ENCODE data around the gene RUSC2. TPM values are rescaled to one million over a fixed set of nuclear protein-coding genes. Genes with fewer than 3 reads are reported as not detected.

The RUSC2 gene
- polyA plus RNA-seq, 2 of the 4 experiments (the other 2 are of a cell fraction), result 15.9 to 21.2 TPM

GRCh38 chr9:35481347-35481975 lies 8.4 kb upstream of the RUSC2 start:
- CTCF ChIA-PET, result interaction anchor here (0.6 to 11.8 kb wide), 22 partner anchors 10 to 588 kb away, joined by 3 to 183 read pairs (median 3); partner anchors contain the start of genes ATOSB, CCDC107 and RMRP
- no peak overlapping the region for H3K4me3 ChIP-seq
- H3K9me3 ChIP-seq, result no peaks in the 10 kb centered on the region
- H3K4me1 ChIP-seq, result peaks cover 31% of the 10 kb centered on the region
- FAIRE-seq, result peak; percentile 39
- no peak overlapping the region for H3K4me2 ChIP-seq
- DNase-seq (ENCODE audit: low read depth in 1 of 2, low spot score in 1 of 2), result peak; percentile 74 to 75
- ATAC-seq, result peak; percentile 73 to 80; a peak in 4 of 6 replicates
- 70% methylated on average over 4 of the region's 4 CpGs for WGBS (ENCODE audit: missing lambda C conversion rate)
- H3K27ac ChIP-seq, result peak overlapping the region; percentile 21 to 68
- TF ChIP-seq JUN (IDR thresholded peaks at IDR 0.05), result no peak
- no peak for TF ChIP-seq KDM5A (IDR thresholded peaks at IDR 0.05)
- TF ChIP-seq HOXA7 (CRISPR knock-in tag; IDR thresholded peaks at IDR 0.05), result no peak
- peak; percentile 88 to 95 for TF ChIP-seq RAD21 (conservative IDR thresholded peaks at IDR 0.05 in 1 of 2, IDR thresholded peaks at IDR 0.05 in 1 of 2)
- no peak for TF ChIP-seq HES2 (IDR thresholded peaks at IDR 0.05)
- no peak for TF ChIP-seq USF2 (IDR thresholded peaks at IDR 0.05)
- no peak for TF ChIP-seq PBX3 (IDR thresholded peaks at IDR 0.05)
- TF ChIP-seq EHMT2 (IDR thresholded peaks at IDR 0.05; ENCODE audit: low read depth), result no peak
- TF ChIP-seq MAZ (IDR thresholded peaks at IDR 0.05; ENCODE audit: borderline replicate concordance, low read depth, low read length), result no peak
- no peak for TF ChIP-seq HEYL (CRISPR knock-in tag; IDR thresholded peaks at IDR 0.05)
- no peak for TF ChIP-seq ATOH8 (CRISPR knock-in tag; IDR thresholded peaks at IDR 0.05; ENCODE audit: low read depth)
- TF ChIP-seq ZC3H11A (IDR thresholded peaks at IDR 0.05), result no peak
- TF ChIP-seq NPAS2 (CRISPR knock-in tag; IDR thresholded peaks at IDR 0.05; ENCODE audit: borderline replicate concordance), result no peak
- TF ChIP-seq MAX (IDR thresholded peaks at IDR 0.05), result no peak
- TF ChIP-seq MAFK (IDR thresholded peaks at IDR 0.05; ENCODE audit: partially characterized antibody), result no peak
- peak; percentile 77 for TF ChIP-seq CTCF (IDR thresholded peaks at IDR 0.05)
- TF ChIP-seq PHF8 (IDR thresholded peaks at IDR 0.05; ENCODE audit: borderline replicate concordance, low read depth), result no peak
- TF ChIP-seq SMC3 (IDR thresholded peaks at IDR 0.05), result peak; percentile 81
- POLR2A ChIA-PET, result interaction anchor here (0.6 kb wide), 1 partner anchor 73 kb away, joined by 3 read pairs; no protein-coding TSS in a partner anchor

- ATAC-seq, result no peak
These were observed 7.8 kb upstream of the RUSC2 start for GRCh38 chr9:35482071-35482470.

More at GRCh38 chr9:35482071-35482470, 7.8 kb upstream of the RUSC2 start:
- Histone ChIP-seq H3K4me2 (no peak overlapping the region), H3K4me3 (no peak overlapping the region), H3K9me3 (no peaks in the 10 kb centered on the region), H3K4me1 (peaks cover 33% of the 10 kb centered on the region), H3K27ac (peak overlapping the region; percentile 21 to 68)
- no peak for FAIRE-seq
- ChIA-PET POLR2A (no interaction called here), CTCF (no interaction called here)
- no peak for DNase-seq (ENCODE audit: low read depth in 1 of 2, low spot score in 1 of 2)
- TF ChIP-seq MAX (IDR thresholded peaks at IDR 0.05), result no peak
- no peak for TF ChIP-seq ESRRA (IDR thresholded peaks at IDR 0.05; ENCODE audit: borderline replicate concordance, low read length)
- TF ChIP-seq HOXB5 (CRISPR knock-in tag; IDR thresholded peaks at IDR 0.05), result no peak
- no peak for TF ChIP-seq EHMT2 (IDR thresholded peaks at IDR 0.05; ENCODE audit: low read depth)
- no peak for TF ChIP-seq PHF8 (IDR thresholded peaks at IDR 0.05; ENCODE audit: borderline replicate concordance, low read depth)
- no peak for TF ChIP-seq RCOR1 (IDR thresholded peaks at IDR 0.05; ENCODE audit: low read depth, low read length)
- TF ChIP-seq EHF (CRISPR knock-in tag; IDR thresholded peaks at IDR 0.05), result no peak
- TF ChIP-seq RFX5 (IDR thresholded peaks at IDR 0.05), result no peak
- WGBS (ENCODE audit: missing lambda C conversion rate), result 64% methylated on average over 3 of the region's 3 CpGs
